Esophagus squamous epithelium (tissue), 4 donors: ENCODE results near the gene ASTN1.

Experiments used
- CTCF ChIP-seq, 6 experiments: fragments of 450-650 bp in 4 of 6; fragments of 200-600 bp in 2 of 6; sonication (generic) in 2 of 6; IDR thresholded peaks; one replicate each; pipeline ENCODE4 v1.5.1; 2016 to 2019; ENCODE audit warnings: antibody characterized with exemption in 6 of 6, mild to moderate bottlenecking in 4 of 6, moderate library complexity in 4 of 6
- POLR2A ChIP-seq, 4 donors: fragments of 450-650 bp; IDR thresholded peaks; one replicate each; pipeline ENCODE4 v1.6.1; 2017; ENCODE audit warnings: antibody characterized with exemption in 4 of 4, mild to moderate bottlenecking in 4 of 4, moderate library complexity in 3 of 4

- TF ChIP-seq POLR2A (IDR thresholded peaks at IDR 0.05) (no peak), CTCF (IDR thresholded peaks at IDR 0.05) (no peak)
Measured at GRCh38 chr1:176961678-176962077, 202.8 kb downstream of the ASTN1 start.
